Glutamatergic neuron (in vitro differentiated cells): ENCODE results near the gene SLC15A1. TPM values are rescaled to one million over a fixed set of nuclear protein-coding genes. Genes with fewer than 3 reads are reported as not detected.

Source experiments
- DNase-seq: peaks from one replicate; pipeline ENCODE4 v3.0.0; 2022
- H3K27ac Mint-ChIP-seq: one replicate; pipeline ENCODE4 v1.8.0; 2020; ENCODE audit warnings: mild to moderate bottlenecking, mixed read lengths, inconsistent platforms; ENCODE audit not compliant: unreplicated experiment
- H3K27me3 Mint-ChIP-seq: one replicate; pipeline ENCODE4 v1.8.0; 2020; ENCODE audit warnings: mild to moderate bottlenecking, moderate library complexity, mixed read lengths, inconsistent platforms; ENCODE audit not compliant: unreplicated experiment
- H3K36me3 Mint-ChIP-seq: one replicate; pipeline ENCODE4 v1.8.0; 2020; ENCODE audit warnings: mild to moderate bottlenecking, mixed read lengths, inconsistent platforms; ENCODE audit not compliant: unreplicated experiment
- H3K4me1 Mint-ChIP-seq: one replicate; pipeline ENCODE4 v1.8.0; 2020; ENCODE audit warnings: mild to moderate bottlenecking, low read depth, mixed read lengths, inconsistent platforms; ENCODE audit not compliant: unreplicated experiment
- H3K4me3 Mint-ChIP-seq: one replicate; pipeline ENCODE4 v1.8.0; 2020; ENCODE audit warnings: mild to moderate bottlenecking, mixed read lengths, inconsistent platforms; ENCODE audit not compliant: unreplicated experiment
- H3K9me3 Mint-ChIP-seq: one replicate; pipeline ENCODE4 v1.8.0; 2020; ENCODE audit warnings: mild to moderate bottlenecking, moderate library complexity, mixed read lengths, inconsistent platforms; ENCODE audit not compliant: unreplicated experiment
- total RNA-seq: library from RNA; stranded (reverse); fragmentation: NEBNext Ultra II Directional; extraction: Animal tissue kit (Norgen Biotek cat#: 25700); gene quantifications from one replicate; pipeline ENCODE4 v1.2.1, GENCODE V29; 2021; ENCODE audit not compliant: unreplicated experiment
- TF ChIP-seq, protein P1 (sequence below): fragments of 200-600 bp; sonication (generic); IDR thresholded peaks from one replicate; pipeline ENCODE4 v1.5.0; 2021; ENCODE audit not compliant: partially characterized antibody, unreplicated experiment

SLC15A1 gene
- total RNA-seq, 1 donor from 2014 or later: not detected

DNA sequence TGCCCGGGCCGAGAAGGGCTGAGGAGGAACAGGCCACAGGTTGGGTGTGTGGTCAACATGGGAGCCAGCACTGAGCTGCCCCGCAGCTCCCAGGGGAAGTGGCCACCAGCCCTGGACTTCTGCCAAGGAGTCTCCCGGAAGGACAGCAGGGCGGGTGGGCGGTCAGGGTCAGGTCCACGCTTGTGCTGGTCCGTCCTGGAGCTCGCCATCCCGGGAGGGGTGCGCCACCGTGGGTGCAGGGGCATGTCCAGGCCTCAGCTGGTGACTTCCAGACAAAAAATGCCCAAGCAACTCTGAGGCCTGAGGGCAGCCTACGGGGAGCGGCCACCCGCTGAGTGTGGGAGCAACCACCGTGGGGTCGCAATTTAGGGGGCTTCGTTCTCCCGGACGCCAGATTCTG lies 21.4 kb upstream of the SLC15A1 start:
- Mint-ChIP-seq H3K9me3 (no peaks in the 10 kb centered on the region), H3K36me3 (peaks cover 9% of the 10 kb centered on the region), H3K4me1 (no peaks in the 10 kb centered on the region), H3K27me3 (peaks cover 2% of the 10 kb centered on the region), H3K4me3 (no peak overlapping the region), H3K27ac (no peak overlapping the region)
- TF ChIP-seq, protein P1, sequence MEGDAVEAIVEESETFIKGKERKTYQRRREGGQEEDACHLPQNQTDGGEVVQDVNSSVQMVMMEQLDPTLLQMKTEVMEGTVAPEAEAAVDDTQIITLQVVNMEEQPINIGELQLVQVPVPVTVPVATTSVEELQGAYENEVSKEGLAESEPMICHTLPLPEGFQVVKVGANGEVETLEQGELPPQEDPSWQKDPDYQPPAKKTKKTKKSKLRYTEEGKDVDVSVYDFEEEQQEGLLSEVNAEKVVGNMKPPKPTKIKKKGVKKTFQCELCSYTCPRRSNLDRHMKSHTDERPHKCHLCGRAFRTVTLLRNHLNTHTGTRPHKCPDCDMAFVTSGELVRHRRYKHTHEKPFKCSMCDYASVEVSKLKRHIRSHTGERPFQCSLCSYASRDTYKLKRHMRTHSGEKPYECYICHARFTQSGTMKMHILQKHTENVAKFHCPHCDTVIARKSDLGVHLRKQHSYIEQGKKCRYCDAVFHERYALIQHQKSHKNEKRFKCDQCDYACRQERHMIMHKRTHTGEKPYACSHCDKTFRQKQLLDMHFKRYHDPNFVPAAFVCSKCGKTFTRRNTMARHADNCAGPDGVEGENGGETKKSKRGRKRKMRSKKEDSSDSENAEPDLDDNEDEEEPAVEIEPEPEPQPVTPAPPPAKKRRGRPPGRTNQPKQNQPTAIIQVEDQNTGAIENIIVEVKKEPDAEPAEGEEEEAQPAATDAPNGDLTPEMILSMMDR: no peak
- DNase-seq: no peak

DNA sequence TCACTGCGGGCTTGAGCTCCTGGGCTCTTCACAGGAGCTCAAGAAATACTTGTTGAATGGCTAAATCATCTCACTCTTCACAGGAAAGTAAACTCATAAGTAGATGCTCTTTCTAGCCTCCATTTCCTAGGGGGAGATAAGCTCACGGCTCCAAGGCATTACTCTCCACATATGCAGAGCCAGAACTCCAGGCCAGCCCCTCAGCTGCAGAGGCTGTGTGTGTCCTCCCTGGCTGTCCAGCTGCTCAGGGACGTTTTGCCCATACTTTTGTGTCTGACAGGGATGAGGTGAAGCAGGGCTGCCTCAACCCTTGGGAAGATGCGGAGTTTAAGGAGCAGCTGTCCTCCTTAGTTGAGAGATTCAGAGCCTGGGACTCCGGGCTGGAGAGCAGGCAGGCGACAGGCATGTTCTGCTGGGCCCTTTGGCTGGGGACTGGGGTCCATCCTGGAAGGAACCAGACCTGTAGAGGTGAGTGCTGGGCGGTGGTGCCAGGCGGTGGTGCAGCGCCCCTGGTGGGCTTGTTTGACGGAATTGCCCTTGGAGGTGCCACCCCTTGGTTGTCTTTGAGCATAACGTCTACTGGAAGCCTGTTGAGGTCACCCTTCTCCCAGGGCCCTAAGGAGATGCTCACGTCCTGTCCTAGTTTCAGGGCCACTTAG lies 20.5 kb upstream of the SLC15A1 start:
- H3K4me1 Mint-ChIP-seq: no peaks in the 10 kb centered on the region
- H3K9me3 Mint-ChIP-seq: no peaks in the 10 kb centered on the region
- no peak overlapping the region for H3K4me3 Mint-ChIP-seq
- H3K27ac Mint-ChIP-seq: no peak overlapping the region
- H3K36me3 Mint-ChIP-seq: peaks cover 9% of the 10 kb centered on the region
- DNase-seq: no peak
- H3K27me3 Mint-ChIP-seq: peaks cover 2% of the 10 kb centered on the region
- TF ChIP-seq, protein P1: no peak

DNA sequence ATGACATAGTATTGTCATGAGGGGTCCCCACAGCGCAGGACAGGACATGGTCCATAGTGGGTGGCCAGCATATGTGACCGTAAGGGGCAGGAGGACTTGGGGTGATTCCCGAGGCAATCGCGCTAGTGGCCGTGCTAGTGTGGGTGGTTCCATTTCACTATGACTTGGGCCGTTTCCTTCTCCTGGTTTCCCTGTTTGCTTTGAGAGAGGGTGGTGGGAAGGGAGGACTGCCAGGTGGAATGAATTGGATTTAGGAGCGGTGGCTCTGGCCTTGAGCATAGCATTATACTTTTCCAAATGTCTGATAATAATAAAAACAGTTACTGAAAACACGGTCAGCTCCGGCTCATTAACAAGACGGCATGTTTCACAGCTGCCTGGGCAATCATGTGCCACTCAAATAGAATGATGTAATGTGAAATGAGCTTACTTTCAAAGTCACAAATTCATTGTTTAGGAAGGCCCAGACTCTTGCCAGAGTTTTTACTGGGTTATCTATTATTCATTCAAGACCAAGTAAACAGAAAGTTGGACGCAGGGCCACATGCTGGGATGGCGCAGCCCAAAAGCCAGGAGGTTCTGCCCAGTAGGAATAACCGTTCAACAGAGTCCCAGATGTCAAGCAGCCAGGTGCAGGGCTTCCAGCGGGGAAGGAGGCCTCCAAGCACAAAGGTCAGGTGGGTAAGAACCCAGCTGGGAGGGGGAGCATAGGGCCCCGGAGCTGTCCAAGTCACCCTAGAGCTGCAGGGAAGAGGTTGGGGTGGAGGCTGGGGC lies 19.6 kb upstream of the SLC15A1 start:
- no peak overlapping the region for H3K27ac Mint-ChIP-seq
- H3K4me3 Mint-ChIP-seq: no peak overlapping the region
- H3K4me1 Mint-ChIP-seq: no peaks in the 10 kb centered on the region
- no peak for DNase-seq
- TF ChIP-seq, protein P1: no peak
- H3K27me3 Mint-ChIP-seq: peaks cover 2% of the 10 kb centered on the region
- peaks cover 9% of the 10 kb centered on the region for H3K36me3 Mint-ChIP-seq
- H3K9me3 Mint-ChIP-seq: no peaks in the 10 kb centered on the region

DNA sequence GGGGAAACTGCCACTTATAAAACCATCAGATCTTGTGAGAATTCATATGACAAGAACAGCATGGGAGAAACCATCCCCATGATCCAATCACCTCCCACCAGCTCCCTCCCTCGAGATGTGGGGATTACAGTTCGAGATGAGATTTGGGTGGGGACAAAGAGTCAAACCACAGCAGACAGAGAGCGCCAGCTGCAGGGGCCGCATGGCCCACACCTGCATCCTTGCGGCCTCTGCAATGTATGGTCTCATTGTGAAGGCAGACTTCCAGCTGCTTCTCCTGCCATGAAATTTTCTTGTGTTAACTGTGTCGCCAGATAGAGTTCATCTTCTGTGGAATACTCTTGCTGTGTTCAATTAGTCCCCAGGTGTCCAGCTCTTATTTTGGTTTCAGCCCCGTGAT lies 17.3 kb upstream of the SLC15A1 start:
- no peak overlapping the region for H3K4me3 Mint-ChIP-seq
- H3K9me3 Mint-ChIP-seq: no peaks in the 10 kb centered on the region
- TF ChIP-seq, protein P1: no peak
- no peak for DNase-seq
- peaks cover 4% of the 10 kb centered on the region for H3K36me3 Mint-ChIP-seq
- H3K27me3 Mint-ChIP-seq: peaks cover 5% of the 10 kb centered on the region
- no peak overlapping the region for H3K27ac Mint-ChIP-seq
- H3K4me1 Mint-ChIP-seq: no peaks in the 10 kb centered on the region

DNA sequence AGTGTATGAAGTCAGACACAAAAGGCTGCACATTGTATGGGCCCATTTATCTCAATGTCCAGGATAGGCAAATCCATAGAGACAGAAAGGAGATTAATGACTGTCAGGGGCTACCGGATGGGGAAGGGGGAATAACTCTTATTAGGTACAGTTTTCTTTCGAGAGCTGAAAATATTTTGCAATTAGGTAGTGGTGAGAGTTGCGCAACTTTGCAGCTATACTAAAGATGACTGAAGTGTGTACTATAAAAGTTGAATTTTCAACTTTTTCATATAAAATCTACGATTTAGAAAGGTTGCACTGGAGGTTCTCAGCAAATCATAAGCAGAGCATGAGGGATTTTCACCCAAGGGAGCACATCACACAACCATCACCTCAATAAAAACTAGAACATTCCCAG lies 16.1 kb upstream of the SLC15A1 start:
- Mint-ChIP-seq H3K36me3 (peaks cover 4% of the 10 kb centered on the region), H3K27me3 (peaks cover 5% of the 10 kb centered on the region), H3K27ac (no peak overlapping the region), H3K9me3 (no peaks in the 10 kb centered on the region), H3K4me1 (no peaks in the 10 kb centered on the region), H3K4me3 (no peak overlapping the region)
- DNase-seq: no peak
- TF ChIP-seq, protein P1: no peak
